ENCODE measurements around the gene ARG2. TPM values are rescaled to one million over a fixed set of nuclear protein-coding genes. Genes with fewer than 3 reads are reported as not detected.

The ARG2 gene
- total RNA-seq, 1 experiment from 2014 or later, result 35.2 TPM

DNA sequence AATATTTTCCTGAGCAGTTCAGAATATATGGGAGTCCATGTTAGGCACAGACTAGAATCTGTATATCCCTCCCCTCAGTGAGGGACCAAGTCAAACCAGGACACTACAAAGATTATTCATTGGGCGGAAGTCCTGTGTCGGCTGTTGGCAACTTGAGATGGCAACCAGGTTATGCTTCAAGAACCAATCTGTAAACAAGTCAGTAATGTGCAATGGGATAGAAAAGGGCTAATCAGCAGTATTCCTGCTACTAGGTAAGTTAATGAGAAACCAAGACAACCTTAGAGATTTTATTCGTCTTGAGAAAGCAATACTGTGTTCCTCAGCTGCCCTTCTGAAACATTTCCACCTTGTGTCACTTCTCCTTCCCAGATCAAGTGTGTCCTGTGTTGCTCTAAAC, 26.4 kb downstream of the ARG2 start:
- Histone ChIP-seq H3K23me2 (ENCODE audit: insufficient read length, low read depth, low read length, poor library complexity, severe bottlenecking) (no peaks in the 10 kb centered on the region), H3K56ac (ENCODE audit: insufficient read length, low read depth, low read length) (no peak overlapping the region), H3K4ac (ENCODE audit: low read depth, low read length) (no peak overlapping the region), H3K23ac (ENCODE audit: insufficient read length, low read depth, low read length) (no peak overlapping the region), H3K14ac (ENCODE audit: insufficient read depth, low read length) (no peak overlapping the region), H2BK12ac (ENCODE audit: insufficient read length, low read depth, low read length) (no peak overlapping the region), H2BK120ac (ENCODE audit: low read depth, low read length, poor library complexity, severe bottlenecking) (no peak overlapping the region), H4K91ac (ENCODE audit: insufficient read length, low read depth, low read length) (no peak overlapping the region), H4K5ac (ENCODE audit: insufficient read length, low read depth, low read length) (no peak overlapping the region), H2BK20ac (ENCODE audit: low read depth, low read length, poor library complexity, severe bottlenecking) (no peak overlapping the region), H3K9me3 (ENCODE audit: control insufficient read depth, low read depth, low read length) (no peaks in the 10 kb centered on the region), H4K20me1 (ENCODE audit: control insufficient read depth, insufficient read depth, insufficient read length) (no peaks in the 10 kb centered on the region), H2BK15ac (ENCODE audit: low read depth, low read length) (no peak overlapping the region), H3K79me1 (ENCODE audit: insufficient read depth, low read depth, low read length, poor library complexity, severe bottlenecking) (no peaks in the 10 kb centered on the region), H3K79me2 (ENCODE audit: insufficient read depth, low read length) (no peaks in the 10 kb centered on the region), H3K27me3 (ENCODE audit: insufficient read depth, low read length) (no peaks in the 10 kb centered on the region), H4K8ac (replicated peaks; ENCODE audit: insufficient read length, low read depth, low read length) (no peak overlapping the region), H3K4me1 (ENCODE audit: insufficient read depth, low read length) (no peaks in the 10 kb centered on the region), H2AK5ac (ENCODE audit: insufficient read length, low read length) (no peak overlapping the region), H3K18ac (ENCODE audit: insufficient read length, low read depth, low read length) (no peak overlapping the region), H2AFZ (ENCODE audit: low read length) (no peak overlapping the region), H3K4me2 (ENCODE audit: insufficient read depth, insufficient read length, low read length) (no peak overlapping the region), H3K9ac (ENCODE audit: extremely low read depth, insufficient read length, low read length) (no peak overlapping the region), H3T11ph (ENCODE audit: low read length) (no peak overlapping the region), H3K27ac (ENCODE audit: insufficient read length, low read depth, low read length) (no peak overlapping the region), H2BK5ac (ENCODE audit: insufficient read length, low read length) (no peak overlapping the region)
- H3K9me3 Mint-ChIP-seq, result no peaks in the 10 kb centered on the region
- no CpG with 5 or more reads among the region's 3 CpGs for WGBS (ENCODE audit: extremely low coverage, insufficient read length, low lambda C conversion rate)
- H3K36me3 Mint-ChIP-seq (ENCODE audit: insufficient read depth in 1 of 3, low read depth in 3 of 3), result peaks cover 13 to 58% (median 49%) of the 10 kb centered on the region in 3 experiments; a peak in 6 of 7 replicates
- no peaks in the 10 kb centered on the region for H3K4me1 Mint-ChIP-seq
- TF ChIP-seq CTCF (conservative IDR thresholded peaks at IDR 0.05), result no peak
- H3K27ac Mint-ChIP-seq, result no peak overlapping the region
- DNase-seq, result no peak
- no peak overlapping the region for H3K4me3 Mint-ChIP-seq
- no peaks in the 10 kb centered on the region for H3K27me3 Mint-ChIP-seq (ENCODE audit: low read depth)
